Lower lobe of right lung (tissue), 2 donors: ENCODE results near the gene NPIPB2. TPM values are rescaled to one million over a fixed set of nuclear protein-coding genes. Genes with fewer than 3 reads are reported as not detected.
A peak's percentile ranks its signal among the peaks of the same experiment; 100 is the strongest.

Source experiments
- ATAC-seq, 2 donors: fragments of 200-7000 bp; cut with Tn5 transposase; one replicate each; pipeline ENCODE4 v1.9.1; 2020 to 2022; ENCODE audit warnings: mild to moderate bottlenecking in 2 of 2, moderate library complexity in 2 of 2
- DNase-seq: peaks from one replicate; pipeline ENCODE4 v3.0.0-alpha.2; 2020
- H3K27ac ChIP-seq: fragments of 200-600 bp; one replicate; pipeline ENCODE4 v1.8.0; 2022
- H3K27me3 ChIP-seq: fragments of 200-600 bp; one replicate; pipeline ENCODE4 v1.8.0; 2022; ENCODE audit warnings: low read depth
- H3K36me3 ChIP-seq: fragments of 200-600 bp; one replicate; pipeline ENCODE4 v1.8.0; 2022; ENCODE audit warnings: mild to moderate bottlenecking
- H3K4me1 ChIP-seq: fragments of 200-600 bp; one replicate; pipeline ENCODE4 v1.8.0; 2022
- H3K4me3 ChIP-seq: fragments of 200-600 bp; one replicate; pipeline ENCODE4 v1.8.0; 2022; ENCODE audit warnings: mild to moderate bottlenecking
- H3K9me3 ChIP-seq: fragments of 200-600 bp; one replicate; pipeline ENCODE4 v1.8.0; 2022
- intact Hi-C: fragments of 100-400 bp; cut with DNase I; formaldehyde crosslinking; loops from one replicate; pipeline ENCODE4 v1.11.0; 2022
- total RNA-seq: library from RNA; stranded (reverse); fragmentation: NEBNext Ultra II Directional; extraction: Animal tissue kit (Norgen Biotek cat#: 25700); gene quantifications from one replicate; pipeline ENCODE4 v1.2.1, GENCODE V29; 2021
- TF ChIP-seq, protein P1 (sequence below): fragments of 200-600 bp; IDR thresholded peaks from one replicate; pipeline ENCODE4 v1.8.0; 2022; ENCODE audit warnings: antibody characterized with exemption, mild to moderate bottlenecking
- donor health status: DM: no; HTN: yes; CAD: no; lungs with severe emphysema.

NPIPB2 gene
- total RNA-seq, 1 donor from 2014 or later = 5.6 TPM

DNA sequence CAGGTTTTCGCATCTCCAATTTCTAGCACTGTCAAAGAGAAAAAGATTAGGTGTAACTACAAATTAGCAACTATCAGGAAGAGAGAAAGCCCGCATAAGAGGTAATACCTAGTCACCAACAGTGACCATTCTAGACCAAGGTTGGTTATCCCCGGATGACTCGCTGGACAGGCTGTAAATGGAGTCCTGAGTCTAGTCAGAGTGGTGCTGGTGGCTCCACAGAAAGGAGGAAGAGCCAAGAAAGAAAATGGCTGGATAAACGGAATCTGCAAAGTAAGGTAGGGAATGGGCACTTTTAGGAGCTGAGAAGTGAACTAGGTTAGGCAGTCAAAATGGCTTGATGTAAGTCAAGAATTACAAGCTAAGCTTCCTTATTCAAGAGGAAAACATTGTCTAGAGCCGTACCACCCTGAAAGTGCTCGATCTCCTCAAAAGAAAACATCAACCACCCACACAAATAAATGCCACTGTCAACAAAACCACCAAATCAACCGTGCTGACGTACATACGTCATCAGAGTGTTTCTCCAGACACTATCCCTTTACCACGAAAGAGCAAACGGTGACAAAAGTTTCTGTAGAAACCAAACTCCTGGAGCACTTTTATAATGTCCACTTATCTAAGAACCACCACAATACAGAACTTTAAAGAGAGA is 28.3 kb downstream of the NPIPB2 start:
- no peaks in the 10 kb centered on the region for H3K9me3 ChIP-seq
- H3K4me1 ChIP-seq = peaks cover 54% of the 10 kb centered on the region
- H3K27me3 ChIP-seq = no peaks in the 10 kb centered on the region
- peak overlapping the region; percentile 81 for H3K4me3 ChIP-seq
- ATAC-seq (no peak), DNase-seq (no peak)
- H3K27ac ChIP-seq = peak overlapping the region; percentile 94
- TF ChIP-seq, protein P1, sequence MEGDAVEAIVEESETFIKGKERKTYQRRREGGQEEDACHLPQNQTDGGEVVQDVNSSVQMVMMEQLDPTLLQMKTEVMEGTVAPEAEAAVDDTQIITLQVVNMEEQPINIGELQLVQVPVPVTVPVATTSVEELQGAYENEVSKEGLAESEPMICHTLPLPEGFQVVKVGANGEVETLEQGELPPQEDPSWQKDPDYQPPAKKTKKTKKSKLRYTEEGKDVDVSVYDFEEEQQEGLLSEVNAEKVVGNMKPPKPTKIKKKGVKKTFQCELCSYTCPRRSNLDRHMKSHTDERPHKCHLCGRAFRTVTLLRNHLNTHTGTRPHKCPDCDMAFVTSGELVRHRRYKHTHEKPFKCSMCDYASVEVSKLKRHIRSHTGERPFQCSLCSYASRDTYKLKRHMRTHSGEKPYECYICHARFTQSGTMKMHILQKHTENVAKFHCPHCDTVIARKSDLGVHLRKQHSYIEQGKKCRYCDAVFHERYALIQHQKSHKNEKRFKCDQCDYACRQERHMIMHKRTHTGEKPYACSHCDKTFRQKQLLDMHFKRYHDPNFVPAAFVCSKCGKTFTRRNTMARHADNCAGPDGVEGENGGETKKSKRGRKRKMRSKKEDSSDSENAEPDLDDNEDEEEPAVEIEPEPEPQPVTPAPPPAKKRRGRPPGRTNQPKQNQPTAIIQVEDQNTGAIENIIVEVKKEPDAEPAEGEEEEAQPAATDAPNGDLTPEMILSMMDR = no peak
- no peaks in the 10 kb centered on the region for H3K36me3 ChIP-seq
- intact Hi-C loops = no loop called here

DNA sequence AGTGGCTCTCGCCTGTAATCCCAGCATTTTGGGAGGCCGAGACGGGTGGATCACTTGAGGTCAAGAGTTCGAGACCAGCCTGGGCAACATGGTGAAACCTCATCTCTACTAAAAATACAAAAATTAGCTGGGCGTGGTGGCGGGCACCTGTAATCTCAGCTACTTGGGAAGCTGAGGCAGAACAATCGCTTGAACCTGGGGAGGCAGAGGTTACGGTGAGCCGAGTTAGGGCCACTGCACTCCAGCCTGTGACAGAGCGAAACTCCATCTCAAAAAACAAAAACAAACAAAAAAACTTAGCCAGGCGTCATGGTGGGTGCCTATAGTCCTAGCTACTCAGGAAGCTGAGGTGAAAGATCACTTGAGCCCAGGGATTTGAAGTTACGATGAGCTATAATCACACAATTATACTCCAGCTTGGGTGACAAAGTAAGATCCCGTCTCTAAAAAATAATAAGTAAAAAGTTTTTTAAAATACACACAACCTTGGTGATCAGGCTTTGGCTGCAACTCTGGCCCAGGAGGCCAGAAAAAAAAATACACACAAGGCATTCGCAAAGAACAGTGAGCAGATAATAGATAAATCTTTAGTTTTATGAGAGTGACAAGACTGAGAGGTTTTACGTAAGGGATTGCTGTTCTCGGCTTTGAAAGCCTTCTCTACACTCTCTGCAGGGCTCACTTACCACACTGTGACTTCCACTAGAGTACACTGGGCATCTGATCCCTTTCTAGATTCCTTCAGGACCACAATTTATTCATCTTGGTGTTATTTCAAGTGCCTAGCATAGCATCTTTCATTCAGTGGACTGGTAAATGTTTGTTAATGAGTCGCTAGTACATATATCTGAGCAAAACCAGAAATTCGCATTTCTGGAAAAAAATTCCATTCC is 31.9 kb downstream of the NPIPB2 start:
- no peaks in the 10 kb centered on the region for H3K9me3 ChIP-seq
- intact Hi-C loops = no loop called here
- TF ChIP-seq, protein P1 = no peak
- no peaks in the 10 kb centered on the region for H3K27me3 ChIP-seq
- ATAC-seq (no peak), DNase-seq (no peak)
- peaks cover 47% of the 10 kb centered on the region for H3K4me1 ChIP-seq
- H3K36me3 ChIP-seq = peaks cover 16% of the 10 kb centered on the region
- no peak overlapping the region for H3K27ac ChIP-seq
- no peak overlapping the region for H3K4me3 ChIP-seq

DNA sequence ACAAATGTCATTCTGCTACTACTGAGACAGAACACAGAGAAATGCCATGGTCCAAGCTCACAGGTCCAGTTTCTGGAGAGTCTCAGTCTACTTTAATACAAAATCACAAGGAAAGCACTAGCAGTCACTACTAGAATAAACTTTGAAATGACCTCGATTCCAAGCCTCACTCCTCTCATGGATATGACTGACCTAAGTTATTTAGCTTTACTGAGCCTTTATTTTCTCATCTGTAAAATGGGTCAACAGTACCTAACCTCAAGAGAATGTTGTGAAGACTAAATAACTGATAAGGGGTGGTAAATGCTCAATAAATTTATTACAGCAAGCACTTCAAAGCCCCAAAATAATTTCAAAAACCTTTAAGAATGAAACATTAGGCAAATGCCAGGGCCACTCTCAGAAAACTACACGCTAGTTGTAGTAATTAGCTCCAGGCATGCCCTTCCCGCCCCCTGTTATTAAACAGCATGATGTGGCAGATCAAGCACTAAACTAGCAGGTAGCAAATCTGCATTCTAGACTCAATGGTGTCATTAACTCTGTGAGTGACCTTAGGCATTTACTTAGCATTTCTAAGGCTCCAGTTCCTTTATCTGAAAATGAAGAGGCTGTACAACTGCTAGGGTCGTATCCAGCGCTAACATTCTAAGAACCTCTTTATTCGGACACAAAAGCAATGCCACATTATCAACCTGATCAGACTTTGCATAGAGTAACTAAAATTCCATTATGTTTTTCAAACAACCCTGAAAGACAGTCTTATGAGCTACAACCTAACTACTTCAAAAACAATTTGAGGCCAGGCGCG is 34.5 kb downstream of the NPIPB2 start:
- H3K4me1 ChIP-seq = peaks cover 30% of the 10 kb centered on the region
- no peak overlapping the region for H3K27ac ChIP-seq
- no peak for DNase-seq
- intact Hi-C loops = no loop called here
- ATAC-seq = no peak
- H3K27me3 ChIP-seq = no peaks in the 10 kb centered on the region
- TF ChIP-seq, protein P1 = no peak
- no peak overlapping the region for H3K4me3 ChIP-seq
- H3K36me3 ChIP-seq = peaks cover 16% of the 10 kb centered on the region
- H3K9me3 ChIP-seq = no peaks in the 10 kb centered on the region

DNA sequence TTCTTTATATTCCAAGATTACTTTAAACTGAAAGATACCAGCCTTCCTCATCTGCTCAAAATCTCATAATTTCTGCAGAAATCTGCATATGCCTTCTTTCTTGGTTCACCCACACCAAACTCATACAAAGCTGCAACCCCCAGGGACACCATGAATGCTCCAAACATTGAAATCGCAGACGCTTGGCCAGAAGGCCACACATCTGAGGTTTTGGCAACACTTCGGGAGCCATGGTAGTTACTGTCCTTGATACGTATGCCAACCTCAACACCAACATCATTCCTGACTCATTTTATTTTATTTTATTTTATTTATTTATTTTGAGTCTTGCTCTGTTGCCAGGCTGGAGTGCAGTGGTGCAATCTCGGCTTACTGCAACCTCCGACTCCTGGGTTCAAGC is 37.9 kb downstream of the NPIPB2 start:
- intact Hi-C loops = no loop called here
- peaks cover 16% of the 10 kb centered on the region for H3K36me3 ChIP-seq
- peaks cover 31% of the 10 kb centered on the region for H3K4me1 ChIP-seq
- TF ChIP-seq, protein P1 = no peak
- H3K27me3 ChIP-seq = no peaks in the 10 kb centered on the region
- no peak for ATAC-seq
- no peak overlapping the region for H3K27ac ChIP-seq
- no peaks in the 10 kb centered on the region for H3K9me3 ChIP-seq
- no peak for DNase-seq
- no peak overlapping the region for H3K4me3 ChIP-seq

DNA sequence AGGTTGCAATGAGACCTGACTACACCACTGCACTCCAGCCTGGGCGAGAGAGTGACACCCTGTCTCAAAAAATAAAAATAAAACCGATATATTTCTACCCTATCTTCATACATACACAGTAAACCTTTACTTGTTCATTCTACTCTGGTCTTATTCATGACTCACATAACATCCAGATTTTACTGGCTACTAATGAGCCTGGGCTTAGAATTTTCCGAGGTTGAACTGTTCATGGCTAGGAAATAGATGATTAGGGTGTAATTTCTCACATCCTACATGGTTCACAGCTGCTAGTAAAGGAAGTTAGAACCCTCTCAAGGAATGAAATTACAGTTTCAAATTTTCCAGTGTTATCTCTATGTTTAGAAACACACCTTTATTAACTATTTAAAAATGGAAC is 40.8 kb downstream of the NPIPB2 start:
- no peak overlapping the region for H3K27ac ChIP-seq

More for the DNA sequence above, 40.8 kb downstream of the NPIPB2 start:
- Histone ChIP-seq H3K4me1 (peaks cover 42% of the 10 kb centered on the region), H3K9me3 (no peaks in the 10 kb centered on the region), H3K36me3 (peaks cover 8% of the 10 kb centered on the region), H3K4me3 (no peak overlapping the region), H3K27me3 (no peaks in the 10 kb centered on the region)
- no peak for DNase-seq
- ATAC-seq = no peak
- TF ChIP-seq, protein P1 = no peak
- intact Hi-C loops = no loop called here
